Body of pancreas (tissue), 4 donors: ENCODE data around the gene PWWP2B. TPM values are rescaled to one million over a fixed set of nuclear protein-coding genes. Genes with fewer than 3 reads are reported as not detected.

Experiments used
- ATAC-seq: fragments of 150-250 bp; one replicate; pipeline ENCODE4 v1.9.1; 2016
- DNase-seq, 4 donors: peaks; one replicate each; pipeline ENCODE4 v3.0.0-alpha.2; 2019
- H3K27ac ChIP-seq, 4 donors: fragments of 200-600 bp; sonication (generic); 1 replicate in 3 of 4; 2 replicates in 1 of 4; pipeline versions ENCODE4 v1.5.1 to v1.6.1; 2016 to 2019; ENCODE audit warnings: mild to moderate bottlenecking in 1 of 4, mixed read lengths in 1 of 4, moderate library complexity in 1 of 4
- H3K27me3 ChIP-seq, 2 donors: fragments of 200-600 bp; sonication (generic); one replicate each; pipeline ENCODE4 v1.6.0; 2016; ENCODE audit warnings: mild to moderate bottlenecking in 1 of 2
- H3K36me3 ChIP-seq, 2 donors: fragments of 200-600 bp; sonication (generic); replicated peaks in 1 of 2; 2 replicates each; pipeline ENCODE4 v1.5.1; 2016; ENCODE audit warnings: low read depth in 2 of 2; ENCODE audit not compliant: insufficient read depth in 1 of 2
- H3K4me1 ChIP-seq: fragments of 200-600 bp; sonication (generic); one replicate; pipeline ENCODE4 v1.6.0; 2016
- H3K4me3 ChIP-seq, 2 donors: fragments of 200-600 bp; sonication (generic); 1 replicate in 1 of 2; 2 replicates in 1 of 2; pipeline ENCODE4 v1.5.1; 2016 to 2019
- H3K9me3 ChIP-seq, 3 donors: fragments of 200-600 bp; sonication (generic); 1 replicate in 2 of 3; 2 replicates in 1 of 3; pipeline ENCODE4 v1.5.1; 2016
- CTCF ChIP-seq, 7 experiments: fragments of 450-650 bp in 4 of 7; fragments of 200-600 bp in 3 of 7; sonication (generic) in 3 of 7; IDR thresholded peaks; one replicate each; pipeline ENCODE4 v1.5.1; 2016 to 2019; ENCODE audit warnings: antibody characterized with exemption in 7 of 7
- POLR2A ChIP-seq, 3 donors: fragments of 450-650 bp; IDR thresholded peaks; one replicate each; pipeline ENCODE4 v1.6.1; 2016; ENCODE audit warnings: antibody characterized with exemption in 3 of 3, mild to moderate bottlenecking in 2 of 3
- WGBS, 2 donors: methylation state at CpG; one replicate each; pipeline ENCODE4 v1.1.5; 2017; 5-methylcytosine and 5-hydroxymethylcytosine counted together
- intact Hi-C: fragments of 100-400 bp; cut with DNase I; formaldehyde crosslinking; loops from one replicate; pipeline ENCODE4 v1.15.1; 2023
- total RNA-seq, 2 donors: library from RNA; depleted of rRNA; stranded (reverse); fragments of >200 nt; gene quantifications; one replicate each; pipeline ENCODE4 v1.1.0, GENCODE V29; 2016

The PWWP2B gene
- total RNA-seq, 2 donors from 2014 or later = 31.9 to 46.5 TPM

GRCh38 chr10:132452651-132453469, 55.9 kb downstream of the PWWP2B start:
- H3K9me3 ChIP-seq = no peaks in the 10 kb centered on the region
- intact Hi-C loops = loop anchor here (2.0 kb wide), 1 partner anchor 68 kb away; no protein-coding TSS in a partner anchor
- H3K4me3 ChIP-seq = no peak overlapping the region
- H3K36me3 ChIP-seq = no peaks in the 10 kb centered on the region
- H3K27ac ChIP-seq = peak overlapping the region; percentile 23 to 66 (median 54)
- TF ChIP-seq CTCF (IDR thresholded peaks at IDR 0.05) = peak; percentile 96 to 99 (median 98)
- TF ChIP-seq POLR2A (IDR thresholded peaks at IDR 0.05) = no peak
- peak; percentile 92 to 97 (median 94) for DNase-seq
- WGBS, 2 donors = 0 to 8% methylated on average over 7 to 31 of the region's 45 CpGs
- H3K4me1 ChIP-seq = peaks cover 34% of the 10 kb centered on the region
- H3K27me3 ChIP-seq = no peaks in the 10 kb centered on the region
- peak; percentile 81 for ATAC-seq

GRCh38 chr10:132453470-132453861, 56.5 kb downstream of the PWWP2B start:
- WGBS, 2 donors = 16 to 18% methylated on average over 4 to 15 of the region's 15 CpGs
- DNase-seq (no peak), ATAC-seq (peak; percentile 9)
- TF ChIP-seq CTCF (IDR thresholded peaks at IDR 0.05) = no peak
- TF ChIP-seq POLR2A (IDR thresholded peaks at IDR 0.05) = no peak
- intact Hi-C loops = loop anchor here (2.0 kb wide), 1 partner anchor 69 kb away; no protein-coding TSS in a partner anchor
- Histone ChIP-seq H3K36me3 (no peaks in the 10 kb centered on the region), H3K4me3 (no peak overlapping the region), H3K27me3 (no peaks in the 10 kb centered on the region), H3K27ac (peak overlapping the region; percentile 23 to 66 (median 54)), H3K4me1 (peaks cover 31% of the 10 kb centered on the region), H3K9me3 (no peaks in the 10 kb centered on the region)

GRCh38 chr10:132454296-132455198, 57.5 kb downstream of the PWWP2B start:
- TF ChIP-seq CTCF (IDR thresholded peaks at IDR 0.05) (no peak), POLR2A (IDR thresholded peaks at IDR 0.05) (no peak)
- H3K27me3 ChIP-seq = no peaks in the 10 kb centered on the region
- H3K4me1 ChIP-seq = peaks cover 42% of the 10 kb centered on the region

GRCh38 chr10:132455441-132455971, 58.5 kb downstream of the PWWP2B start:
- ATAC-seq = no peak
- no peak overlapping the region for H3K27ac ChIP-seq
- TF ChIP-seq POLR2A (IDR thresholded peaks at IDR 0.05) = no peak
- no peak for TF ChIP-seq CTCF (IDR thresholded peaks at IDR 0.05)

More at GRCh38 chr10:132454296-132455198, 57.5 kb downstream of the PWWP2B start:
- Histone ChIP-seq H3K4me3 (no peak overlapping the region), H3K36me3 (no peaks in the 10 kb centered on the region), H3K9me3 (no peaks in the 10 kb centered on the region), H3K27ac (peak overlapping the region in 1 of 4 donors; percentile 66)
- ATAC-seq = no peak
- DNase-seq = no peak
- intact Hi-C loops = loop anchor here (5.0 kb wide), 1 partner anchor 123 kb away; no protein-coding TSS in a partner anchor
- 78 to 91% methylated on average over 13 to 30 of the region's 30 CpGs for WGBS, 2 donors

More at GRCh38 chr10:132455441-132455971, 58.5 kb downstream of the PWWP2B start:
- WGBS, 2 donors = 75 to 90% methylated on average over 17 to 19 of the region's 19 CpGs
- Histone ChIP-seq H3K4me3 (no peak overlapping the region), H3K27me3 (no peaks in the 10 kb centered on the region), H3K9me3 (no peaks in the 10 kb centered on the region), H3K36me3 (no peaks in the 10 kb centered on the region), H3K4me1 (peaks cover 49% of the 10 kb centered on the region)
- intact Hi-C loops = loop anchor here (5.0 kb wide), 1 partner anchor 122 kb away; no protein-coding TSS in a partner anchor
- DNase-seq = no peak
